T1000 (cell line): ENCODE results near the gene CCL27.
A peak's percentile ranks its signal among the peaks of the same experiment; 100 is the strongest.
"Not testable (repeated sequence)": the region's sequence is repeated elsewhere in the genome, so short reads cannot be mapped to it uniquely, and the experiment has no call there.

ENCODE experiments used
- DNase-seq: peaks from one replicate; lab custom pipeline; 2025; ENCODE audit warnings: mixed read lengths; lab: John Stamatoyannopoulos, UW

Gene CCL27

DNA sequence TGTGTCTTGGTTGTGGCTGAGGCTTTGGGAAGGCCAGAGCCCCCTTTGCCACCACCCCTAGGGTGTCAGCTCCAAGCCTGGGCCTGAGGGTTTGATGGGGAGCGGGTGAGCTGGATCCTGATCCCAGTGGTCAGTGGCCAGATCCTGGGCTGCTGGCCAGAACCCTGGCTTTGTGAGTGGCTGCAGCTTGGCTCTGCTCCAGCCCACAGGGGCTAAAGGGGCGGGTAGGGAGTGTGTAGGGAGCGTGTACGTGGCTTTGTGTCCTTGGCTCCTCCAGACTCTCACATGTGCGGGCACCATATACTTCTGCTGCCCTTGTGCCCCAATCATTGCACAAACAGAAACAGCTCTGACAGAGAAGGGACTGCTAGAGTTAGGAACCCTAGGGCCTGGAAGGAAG is 11.6 kb downstream of the CCL27 start:
- DNase-seq = no peak

DNA sequence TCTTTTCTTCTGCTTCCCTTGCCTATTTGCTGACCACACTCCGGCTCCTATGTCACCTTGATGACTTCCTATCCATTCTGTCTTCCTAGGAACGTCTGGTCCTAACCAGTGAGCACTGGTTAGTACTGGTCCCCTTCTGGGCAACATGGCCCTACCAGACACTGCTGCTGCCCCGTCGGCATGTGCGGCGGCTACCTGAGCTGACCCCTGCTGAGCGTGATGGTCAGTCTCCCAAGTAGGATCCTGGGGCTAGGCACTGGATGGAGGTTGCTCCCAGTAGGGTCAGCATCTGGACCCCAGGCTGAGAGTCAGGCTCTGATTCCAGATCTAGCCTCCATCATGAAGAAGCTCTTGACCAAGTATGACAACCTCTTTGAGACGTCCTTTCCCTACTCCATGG is 13.8 kb downstream of the CCL27 start:
- no peak for DNase-seq

DNA sequence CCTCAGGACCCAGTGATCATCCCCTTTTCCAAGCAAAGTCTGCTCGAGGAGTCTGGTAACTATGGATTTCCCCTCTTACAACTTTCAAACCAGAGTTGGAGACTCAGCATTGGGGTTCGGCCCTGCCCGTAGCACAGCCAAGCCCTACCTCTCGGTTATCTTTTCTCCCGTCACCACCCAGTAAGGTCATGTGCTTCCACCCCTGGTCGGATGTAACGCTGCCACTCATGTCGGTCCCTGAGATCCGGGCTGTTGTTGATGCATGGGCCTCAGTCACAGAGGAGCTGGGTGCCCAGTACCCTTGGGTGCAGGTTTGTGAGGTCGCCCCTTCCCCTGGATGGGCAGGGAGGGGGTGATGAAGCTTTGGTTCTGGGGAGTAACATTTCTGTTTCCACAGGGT is 14.8 kb downstream of the CCL27 start:
- no peak for DNase-seq

DNA sequence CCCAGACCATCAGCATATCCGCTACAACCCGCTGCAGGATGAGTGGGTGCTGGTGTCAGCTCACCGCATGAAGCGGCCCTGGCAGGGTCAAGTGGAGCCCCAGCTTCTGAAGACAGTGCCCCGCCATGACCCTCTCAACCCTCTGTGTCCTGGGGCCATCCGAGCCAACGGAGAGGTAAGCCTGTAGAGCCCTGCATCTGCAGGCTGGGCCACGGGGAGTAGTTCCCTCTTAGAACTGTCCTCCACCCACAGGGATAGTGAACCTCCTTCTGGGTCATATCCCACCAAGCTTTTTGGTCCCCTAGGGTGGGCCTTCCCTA is 15.4 kb downstream of the CCL27 start:
- no peak for DNase-seq

DNA sequence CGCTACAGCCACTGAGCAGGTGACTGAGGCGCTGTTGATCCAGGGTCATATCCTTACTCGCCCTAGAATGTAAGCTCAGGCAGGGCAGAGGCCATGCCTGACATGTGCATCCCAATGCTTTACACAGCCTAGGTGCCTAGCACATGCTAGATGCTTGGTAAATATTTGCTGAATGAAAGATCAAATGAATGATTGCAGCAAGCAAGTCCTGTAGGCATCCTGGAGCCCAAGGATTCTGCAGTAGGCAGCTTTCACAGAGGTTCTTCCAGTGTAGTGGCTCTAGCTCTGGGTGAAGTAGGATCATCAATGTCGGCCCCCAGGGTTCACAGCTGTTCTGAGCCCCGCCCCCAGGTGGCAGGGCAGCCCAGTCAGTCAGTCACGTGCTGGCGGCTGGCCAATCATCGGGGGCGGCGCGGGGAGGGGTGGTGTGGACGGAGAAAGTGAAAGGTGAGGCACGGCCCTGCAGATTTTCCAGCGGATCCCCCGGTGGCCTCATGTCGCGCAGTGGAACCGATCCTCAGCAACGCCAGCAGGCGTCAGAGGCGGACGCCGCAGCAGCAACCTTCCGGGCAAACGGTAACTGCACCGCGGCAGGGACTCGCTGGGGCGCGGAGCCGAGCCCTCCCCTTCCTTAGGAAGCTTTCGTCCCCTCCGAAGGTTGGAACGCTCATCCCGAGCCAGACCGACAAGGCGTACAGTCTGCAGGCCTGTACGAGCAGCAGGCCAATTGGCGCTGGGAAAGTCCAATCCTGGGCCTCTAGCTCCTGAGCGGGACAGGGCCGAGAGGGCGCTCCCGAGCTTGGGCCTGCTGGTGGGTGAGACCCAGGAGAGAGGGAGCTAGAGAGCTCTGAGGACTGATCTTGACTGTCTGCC is 16.0 kb downstream of the CCL27 start, which contains the start of gene GALT:
Gene GALT (plus strand): TSS at position 465 of the 873 bp plus-strand sequence. CDS start 30 bp downstream, at position 495.
- DNase-seq = peak; percentile 77

DNA sequence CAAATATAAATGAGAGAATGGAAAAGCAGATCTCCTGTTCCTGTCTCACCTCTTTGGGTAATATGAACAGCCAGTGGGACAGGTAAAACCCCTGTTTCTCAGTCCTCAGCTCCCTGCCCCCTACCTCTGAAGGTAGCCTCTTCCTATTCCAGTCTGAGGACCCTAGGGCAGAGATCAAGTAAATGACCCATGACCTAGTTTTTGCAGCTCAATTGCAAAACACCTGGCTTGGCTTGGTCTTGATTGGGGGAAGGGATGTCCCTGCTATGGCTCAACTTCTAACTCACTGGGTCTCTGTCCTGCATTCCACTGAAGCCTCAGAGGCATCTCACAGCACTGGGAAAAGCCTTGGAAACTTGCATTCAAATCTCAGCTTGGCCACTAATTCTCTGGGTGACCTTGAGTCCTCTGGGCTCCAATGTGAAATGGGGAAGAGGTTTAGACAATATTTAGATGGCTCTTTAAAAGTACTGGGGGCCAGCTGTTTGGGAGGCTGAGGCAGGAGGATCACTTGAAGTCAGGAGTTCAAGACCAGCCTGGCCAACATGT is 17.6 kb downstream of the CCL27 start:
- DNase-seq = no peak

DNA sequence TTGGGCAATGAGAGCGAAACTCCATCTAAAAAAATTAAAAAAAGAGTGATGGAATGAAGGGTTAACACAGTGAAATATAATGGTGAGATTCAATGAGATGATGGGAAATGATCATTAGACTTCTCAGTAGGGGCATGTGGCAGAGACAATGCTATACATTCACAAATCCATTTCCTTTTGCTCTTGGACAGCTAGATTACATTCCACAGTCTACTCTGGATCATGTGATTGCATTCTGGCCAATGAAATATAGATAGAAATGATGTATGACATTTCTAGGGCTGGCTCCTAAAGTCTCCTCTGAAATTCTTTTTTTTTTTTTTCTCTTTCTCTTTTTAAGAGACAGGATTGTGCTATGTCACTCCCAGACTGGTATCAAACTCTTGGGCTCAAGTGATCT is 19.8 kb downstream of the CCL27 start:
- no peak for DNase-seq

DNA sequence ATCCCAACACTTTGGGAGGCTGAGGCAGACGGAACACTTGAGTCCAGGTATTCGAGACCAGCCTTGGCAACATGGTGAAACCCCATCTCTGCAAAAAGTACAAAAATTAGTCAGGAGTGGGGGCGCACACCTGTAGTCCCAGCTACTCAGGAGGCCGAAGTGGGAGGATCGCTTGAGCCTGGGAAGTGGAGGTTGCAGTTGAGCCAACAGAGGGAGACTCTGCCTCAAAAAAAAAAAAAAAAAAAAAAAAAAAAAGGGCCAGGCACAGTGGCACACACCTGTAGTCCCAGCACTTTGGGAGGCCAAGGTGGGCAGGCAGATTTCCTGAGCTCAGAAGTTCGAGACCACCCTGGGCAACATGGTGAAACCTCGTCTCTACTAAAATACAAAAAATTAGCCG is 23.1 kb downstream of the CCL27 start:
- not testable (repeated sequence) for DNase-seq

DNA sequence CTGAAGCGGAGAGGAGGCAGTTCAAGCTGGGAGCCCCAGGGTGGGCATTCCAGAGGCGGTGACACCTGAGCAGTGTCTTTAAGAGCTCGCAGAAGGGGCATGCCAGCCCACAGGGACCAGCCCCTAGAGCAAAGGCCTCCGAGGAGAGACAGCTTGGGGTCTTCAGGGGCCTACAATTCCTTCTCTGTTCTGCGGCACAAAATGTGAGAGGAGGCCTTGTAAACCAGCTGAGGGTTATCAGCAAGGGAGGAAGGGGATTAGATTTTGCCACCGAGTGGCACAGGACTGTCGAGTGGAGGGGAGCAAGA is 24.4 kb downstream of the CCL27 start:
- DNase-seq = no peak

DNA sequence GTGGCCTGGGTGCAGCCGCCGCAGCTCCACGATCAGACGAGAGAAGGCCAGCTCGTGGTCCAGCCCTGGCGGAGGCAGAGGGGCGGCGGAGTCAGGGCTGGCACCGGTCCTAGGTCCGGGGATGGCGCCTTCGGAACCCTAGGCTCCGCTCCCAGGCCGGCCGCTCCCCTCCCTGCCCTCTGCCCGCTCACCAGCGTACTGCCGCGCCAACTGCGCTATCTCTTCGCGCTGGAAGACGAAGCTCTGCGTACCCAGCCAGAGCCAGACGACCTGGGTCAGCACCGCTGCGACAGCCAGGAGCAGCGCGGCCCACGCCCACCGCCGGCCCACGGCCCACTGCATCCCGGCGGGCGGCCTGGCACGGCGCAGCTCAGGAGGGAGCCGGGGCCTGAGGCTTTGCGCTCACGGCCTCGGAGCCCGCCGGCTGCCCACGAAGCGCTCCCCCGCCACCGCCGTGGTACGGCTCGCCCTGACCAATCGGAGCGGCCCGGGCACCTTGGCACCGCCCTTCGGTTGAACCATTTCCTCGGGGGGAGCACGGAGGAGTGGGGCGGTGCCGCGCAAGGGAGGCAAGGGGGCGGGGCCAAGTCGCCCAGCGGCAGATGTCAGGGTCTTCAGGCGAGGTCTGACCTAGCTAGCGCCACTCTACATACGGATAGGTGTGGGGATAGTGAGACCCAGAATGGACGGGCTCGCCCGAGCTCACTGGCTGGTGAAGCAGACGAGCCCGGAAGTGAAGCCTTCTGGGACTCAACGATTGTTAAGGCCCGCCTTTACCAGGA is 24.9 kb downstream of the CCL27 start, which contains the start of gene SIGMAR1:
Gene SIGMAR1 (minus strand): TSS at position 432 of the 782 bp plus-strand sequence. CDS start 90 bp downstream, at position 342.
- DNase-seq = peak; percentile 65

DNA sequence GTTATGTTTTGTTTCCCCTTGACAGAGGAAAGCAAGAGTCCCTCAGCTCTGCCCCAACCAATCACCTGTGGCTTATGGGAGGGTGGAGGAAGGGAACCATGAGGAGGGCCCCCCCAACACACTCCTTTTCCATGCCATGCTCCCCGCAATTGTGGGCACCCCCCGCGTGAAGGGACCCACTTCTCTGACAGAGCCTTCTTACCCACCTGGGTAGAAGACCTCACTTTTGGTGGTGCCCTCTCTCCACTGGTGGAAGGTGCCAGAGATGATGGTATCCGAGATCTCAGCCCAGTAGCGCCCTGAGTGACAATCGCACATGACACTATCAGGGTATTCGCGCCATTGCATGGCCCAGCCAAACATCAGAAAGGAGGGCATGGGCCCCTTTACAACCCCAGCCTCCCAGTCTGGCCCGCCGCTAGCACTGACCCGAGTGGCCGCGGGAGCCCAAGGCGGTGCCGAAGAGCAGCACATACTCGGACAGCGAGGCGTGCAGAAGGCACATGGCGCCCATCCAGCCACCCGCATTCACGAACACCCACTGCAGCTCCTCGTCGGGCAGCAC is 25.6 kb downstream of the CCL27 start:
- no peak for DNase-seq

DNA sequence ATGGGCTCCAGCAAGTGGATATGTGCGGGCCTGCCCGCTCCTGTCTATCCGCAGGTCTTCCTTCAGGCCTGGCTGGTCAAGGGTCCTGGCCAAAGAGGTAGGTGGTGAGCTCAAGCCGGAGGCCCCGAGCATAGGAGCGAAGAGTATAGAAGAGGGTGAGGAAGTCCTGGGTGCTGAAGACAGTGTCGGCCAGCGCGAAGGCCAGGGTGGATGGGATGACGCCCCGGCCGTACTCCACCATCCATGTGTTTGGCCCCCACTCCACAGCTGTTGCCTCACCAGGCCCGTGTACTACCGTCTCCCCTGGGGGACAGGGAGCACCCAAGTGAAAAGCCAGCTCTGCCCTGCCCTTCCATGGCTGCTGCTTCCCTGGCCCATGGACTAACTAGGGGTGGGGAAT is 26.9 kb downstream of the CCL27 start:
- DNase-seq = no peak

DNA sequence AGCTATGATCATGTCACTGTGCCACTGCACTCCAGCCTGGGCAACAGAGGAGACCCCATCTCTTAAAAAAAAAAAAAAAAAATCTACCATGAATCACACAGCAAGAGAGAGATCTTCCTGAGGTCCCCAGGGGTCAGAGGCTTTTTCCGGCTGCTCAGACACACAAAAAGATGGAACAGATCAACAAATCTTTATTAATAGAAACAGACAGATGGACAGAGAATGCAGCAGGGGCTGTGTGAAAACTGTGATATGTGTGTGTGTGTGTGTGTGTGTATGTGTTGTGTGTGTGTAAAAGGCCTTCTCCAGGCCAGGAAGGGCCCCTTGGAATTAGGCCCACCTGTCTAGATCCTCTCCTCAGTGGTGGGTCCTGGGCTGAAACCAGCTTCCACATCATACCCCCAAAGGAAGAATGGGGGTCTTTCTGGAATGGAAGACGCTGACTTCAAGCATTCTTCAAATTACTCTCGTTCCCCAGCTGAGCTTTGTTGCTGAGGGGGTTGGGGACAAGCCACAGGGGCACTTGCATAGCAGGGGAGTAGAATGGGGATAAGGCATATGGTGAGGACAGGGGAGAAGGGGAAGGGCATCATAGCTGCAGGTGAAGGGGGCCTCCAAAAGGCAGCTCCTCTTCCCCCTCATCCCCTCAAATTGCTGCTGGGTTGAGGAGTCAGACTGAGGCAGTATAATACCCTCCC is 27.8 kb downstream of the CCL27 start:
- DNase-seq = no peak

DNA sequence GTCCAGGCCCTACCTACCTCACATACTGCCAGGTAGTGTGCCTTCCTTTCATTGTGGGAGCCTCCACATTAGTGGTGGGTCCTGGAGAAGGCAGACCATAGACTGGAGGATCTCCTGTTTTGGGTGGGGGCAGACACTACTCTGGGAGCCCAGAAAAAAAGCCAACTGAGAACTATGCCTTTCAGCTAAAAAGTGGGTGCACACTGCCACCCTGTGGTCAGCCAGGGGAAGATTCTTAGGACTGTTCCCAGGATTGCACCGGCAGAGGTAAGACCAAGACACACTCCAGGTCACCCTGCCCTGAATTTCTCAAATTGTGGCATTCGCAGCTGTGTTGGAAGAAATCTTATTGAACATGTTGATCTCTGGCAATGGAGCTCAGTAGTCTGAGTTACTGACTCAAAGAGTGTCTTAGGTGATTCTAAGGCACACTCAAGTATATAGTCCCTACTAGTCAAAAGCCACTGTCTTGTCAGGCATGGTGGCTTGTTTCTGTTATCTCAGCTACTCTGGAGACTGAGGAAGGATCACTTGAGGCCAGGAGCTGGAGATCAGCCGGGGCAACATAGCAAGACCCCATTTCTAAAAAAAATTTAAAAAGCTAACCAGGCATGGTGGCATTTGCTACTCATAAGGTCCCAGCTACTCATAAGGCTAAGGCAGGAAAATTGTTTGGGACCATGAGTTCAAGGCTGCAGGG is 28.5 kb downstream of the CCL27 start:
- DNase-seq = no peak

DNA sequence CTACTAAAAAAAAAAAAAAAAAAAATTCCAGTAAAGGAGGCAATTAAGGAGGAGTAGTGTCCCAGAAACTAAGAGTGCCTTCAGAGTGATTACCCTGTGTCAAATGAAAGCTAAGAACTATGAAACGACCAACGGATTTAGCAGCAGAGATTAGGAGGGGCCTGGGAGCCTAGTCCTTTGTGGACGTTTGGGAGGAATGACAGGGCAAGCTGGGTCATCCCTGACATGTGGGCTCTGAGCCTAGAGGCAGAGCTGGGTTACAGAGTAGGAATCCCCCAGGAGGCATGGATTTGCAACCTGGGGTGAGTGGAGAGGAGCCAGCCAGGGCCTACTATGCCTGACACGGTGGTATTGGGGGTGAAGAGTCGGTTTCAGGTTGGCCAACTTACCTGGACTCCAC is 29.3 kb downstream of the CCL27 start:
- no peak for DNase-seq

DNA sequence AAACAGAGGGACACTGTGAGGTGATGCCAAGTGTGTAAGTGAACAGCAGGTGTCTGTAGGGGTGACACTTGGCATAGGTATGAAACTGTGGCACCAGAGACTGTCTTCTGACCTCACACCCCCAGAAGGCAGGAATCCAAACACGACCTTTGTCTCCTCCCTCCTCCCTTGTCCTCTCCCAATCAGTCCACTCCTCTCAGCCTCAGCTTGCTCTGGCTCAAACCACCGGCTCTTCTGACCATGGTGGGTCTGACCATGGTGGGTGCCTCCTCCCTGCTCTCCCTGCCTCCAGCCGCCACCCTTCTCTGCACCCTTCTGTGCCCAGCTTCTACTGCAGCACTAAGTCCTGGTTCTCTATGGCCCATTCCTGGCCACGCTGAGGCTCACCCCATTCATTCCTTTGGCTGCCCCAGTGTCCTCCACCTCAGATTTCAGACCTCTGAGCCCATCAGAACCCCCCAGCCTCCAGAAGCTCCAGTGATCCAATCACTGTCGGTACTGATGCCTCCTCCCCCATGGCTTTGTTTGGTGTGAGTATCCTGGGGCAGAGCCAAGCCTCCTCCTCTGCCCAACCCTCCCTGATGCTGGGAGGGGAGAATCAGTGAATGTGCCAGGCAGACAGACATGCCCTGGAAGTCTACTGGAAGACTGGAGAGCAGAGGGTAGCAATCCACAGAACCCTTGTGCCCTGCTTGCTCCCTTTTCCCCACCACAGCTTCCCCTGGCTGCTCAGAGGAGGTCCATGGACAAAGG is 31.9 kb downstream of the CCL27 start:
- no peak for DNase-seq

DNA sequence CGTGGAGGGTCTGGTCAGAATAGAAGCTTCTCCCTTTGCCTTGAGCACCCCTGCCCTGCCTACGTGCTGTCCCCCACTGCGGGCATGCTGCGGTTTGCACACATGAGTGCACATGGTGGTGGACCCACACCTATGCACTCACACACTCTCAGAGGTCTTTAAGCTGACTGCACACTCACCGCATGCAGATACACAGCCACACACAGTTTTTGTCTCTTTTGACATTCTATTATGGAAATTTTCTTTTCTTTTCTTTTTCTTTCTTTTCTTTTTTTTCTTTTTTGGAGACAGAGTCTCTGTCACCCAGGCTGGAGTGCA is 33.0 kb downstream of the CCL27 start:
- DNase-seq = no peak

DNA sequence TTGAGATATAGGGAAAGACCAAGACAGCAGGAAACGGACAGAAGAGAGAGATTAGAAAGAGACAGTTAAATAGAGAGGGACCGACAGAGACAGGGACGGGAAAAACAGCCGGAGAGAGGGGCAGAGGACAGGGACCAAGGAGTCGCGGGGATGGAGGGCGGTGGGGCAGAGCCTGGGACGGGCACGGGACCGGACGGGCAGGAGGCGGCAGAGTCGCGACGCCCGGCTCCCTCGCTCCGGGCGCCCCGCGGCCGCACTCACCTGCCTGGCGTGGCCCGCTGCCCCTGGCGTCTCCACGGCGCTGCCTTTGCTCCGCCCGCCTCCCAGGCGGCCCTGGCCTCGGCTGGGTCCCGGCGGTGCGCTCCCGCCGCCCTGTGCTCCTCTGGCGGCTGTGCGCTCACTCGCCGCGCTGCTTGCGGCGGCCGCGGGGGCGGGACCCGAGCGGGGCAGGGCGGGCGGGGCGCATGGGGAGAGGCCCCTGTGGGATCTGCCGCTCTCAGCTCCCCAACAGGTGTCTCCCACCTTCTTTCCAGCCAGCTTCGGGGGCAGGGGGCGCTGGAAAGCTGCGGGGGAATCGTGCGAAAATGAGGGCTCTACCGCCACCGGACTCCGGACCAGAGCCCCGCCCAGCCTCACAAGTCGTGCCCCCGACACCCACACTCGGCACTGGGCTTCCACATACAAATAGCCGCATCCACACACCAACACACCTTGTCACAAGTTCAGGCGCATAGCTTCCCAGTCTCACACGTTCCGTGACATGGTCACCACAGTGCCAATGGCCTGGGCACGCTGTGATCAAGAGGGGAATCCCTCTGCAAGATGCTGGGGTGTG is 33.6 kb downstream of the CCL27 start, which contains the start of gene ARID3C:
Gene ARID3C (minus strand): TSS at position 411 of the 835 bp plus-strand sequence. CDS start 1,052 bp downstream, outside the sequence.
- no peak for DNase-seq

DNA sequence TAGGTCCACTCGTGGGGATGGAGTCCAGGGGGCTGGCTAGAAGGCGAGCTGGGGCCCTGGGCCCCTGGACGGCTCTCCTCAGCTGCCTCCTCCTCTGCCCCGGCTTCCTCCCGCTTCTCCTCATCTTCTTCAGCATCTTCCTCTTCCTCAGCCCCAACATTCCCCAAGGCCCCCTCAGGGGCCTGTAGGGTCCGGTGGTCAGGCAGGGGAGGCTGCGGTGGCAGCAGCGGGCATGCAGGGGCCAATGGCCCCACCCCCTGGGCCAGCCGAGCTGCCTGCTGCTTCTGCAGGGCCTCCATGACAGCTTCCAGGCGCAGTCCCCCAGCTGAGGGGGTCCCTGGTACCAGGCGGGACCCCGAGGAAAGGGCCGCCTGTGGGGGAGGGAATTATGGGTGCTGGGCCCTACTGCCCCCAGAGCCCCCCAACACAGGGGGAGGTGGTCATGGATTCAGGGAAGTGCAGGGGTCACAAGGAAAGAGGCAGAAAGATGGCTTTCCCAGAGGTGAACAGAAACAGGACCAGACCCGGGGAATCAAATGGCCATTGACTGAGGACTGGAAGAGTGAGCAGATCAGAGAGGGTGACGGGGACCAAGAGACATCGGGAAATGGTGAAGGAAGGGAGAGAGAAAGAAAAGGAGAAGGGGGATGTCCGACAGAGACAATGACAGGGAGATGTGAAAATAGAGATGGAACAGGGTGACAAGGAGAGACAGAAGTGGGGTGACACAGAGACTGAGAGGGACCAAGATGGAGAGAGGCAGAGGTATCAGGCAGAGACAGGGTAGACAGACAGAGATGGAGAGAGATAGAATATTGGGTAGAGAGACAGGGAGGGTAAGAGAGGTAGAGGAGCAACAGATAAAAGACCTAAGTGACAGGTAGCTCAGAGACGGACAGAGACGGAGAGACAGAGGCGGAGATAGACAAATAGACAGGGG is 34.5 kb downstream of the CCL27 start:
- no peak for DNase-seq
